NCI-H2081 (cell line): ENCODE results near the gene OR51B4.
"Not testable (repeated sequence)": the region's sequence is repeated elsewhere in the genome, so short reads cannot be mapped to it uniquely, and the experiment has no call there.

ENCODE experiments used
- DNase-seq, 2 experiments: peaks; one replicate each; lab custom pipeline; 2025; lab: John Stamatoyannopoulos, UW

The OR51B4 gene

DNA sequence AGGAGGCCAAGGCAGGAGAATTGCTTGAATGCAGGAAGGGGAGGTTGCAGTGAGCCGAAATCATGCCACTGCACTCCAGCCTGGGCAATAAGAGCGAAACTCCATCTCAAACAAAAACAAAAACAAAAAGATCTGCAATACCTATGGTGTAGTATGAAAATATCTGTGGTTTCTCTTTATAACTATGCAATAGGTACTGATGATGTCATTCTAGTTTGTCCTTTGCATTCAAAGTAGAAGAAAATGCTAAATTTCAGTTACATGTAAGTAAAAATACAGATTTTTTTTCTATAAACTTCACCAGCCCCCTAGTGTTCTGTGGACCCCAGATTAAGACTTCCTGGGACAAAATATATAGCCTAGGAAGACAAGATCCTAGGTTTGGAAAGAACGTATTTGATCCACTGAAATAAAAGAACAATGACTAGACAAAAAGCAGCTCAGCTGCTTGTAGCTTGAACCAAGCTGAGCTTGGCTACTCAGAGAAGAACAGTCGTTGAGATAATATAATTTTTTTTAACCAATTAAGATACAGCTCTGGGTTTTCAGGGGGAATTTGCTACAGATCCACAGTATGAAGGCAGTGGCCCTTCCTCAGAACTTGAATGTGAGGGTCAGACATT, 29.2 kb downstream of the OR51B4 start:
- DNase-seq = no peak

GRCh38 chr11:5269715-5270147, 32.0 kb downstream of the OR51B4 start, which contains the start of gene HBE1:
TSS of gene HBE1 (minus strand) at chr11:5269945. CDS start at chr11:5269890, 55 bp downstream.
- DNase-seq = no peak

- no peak for DNase-seq
Measured at GRCh38 chr11:5267033-5267563, 34.6 kb downstream of the OR51B4 start.

GRCh38 chr11:5266609-5267008, 35.1 kb downstream of the OR51B4 start:
- no peak for DNase-seq

DNA sequence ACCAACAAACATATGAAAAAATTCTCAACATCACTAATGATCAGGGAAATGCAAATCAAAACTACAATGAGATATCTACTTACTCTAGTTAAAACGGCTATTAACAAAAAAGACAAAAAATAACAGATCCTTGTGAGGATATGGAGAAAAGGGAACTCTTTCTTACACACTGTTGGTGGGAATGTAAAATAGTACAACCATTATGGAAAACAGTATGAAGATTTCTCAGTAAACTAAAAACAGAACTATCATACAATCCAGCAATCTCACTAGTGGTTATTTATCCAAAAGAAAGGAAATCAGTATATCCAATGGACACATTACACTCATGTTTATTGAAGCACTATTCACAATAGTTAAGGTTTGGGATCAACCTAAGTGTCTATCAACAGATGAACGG, 35.9 kb downstream of the OR51B4 start:
- no peak for DNase-seq

DNA sequence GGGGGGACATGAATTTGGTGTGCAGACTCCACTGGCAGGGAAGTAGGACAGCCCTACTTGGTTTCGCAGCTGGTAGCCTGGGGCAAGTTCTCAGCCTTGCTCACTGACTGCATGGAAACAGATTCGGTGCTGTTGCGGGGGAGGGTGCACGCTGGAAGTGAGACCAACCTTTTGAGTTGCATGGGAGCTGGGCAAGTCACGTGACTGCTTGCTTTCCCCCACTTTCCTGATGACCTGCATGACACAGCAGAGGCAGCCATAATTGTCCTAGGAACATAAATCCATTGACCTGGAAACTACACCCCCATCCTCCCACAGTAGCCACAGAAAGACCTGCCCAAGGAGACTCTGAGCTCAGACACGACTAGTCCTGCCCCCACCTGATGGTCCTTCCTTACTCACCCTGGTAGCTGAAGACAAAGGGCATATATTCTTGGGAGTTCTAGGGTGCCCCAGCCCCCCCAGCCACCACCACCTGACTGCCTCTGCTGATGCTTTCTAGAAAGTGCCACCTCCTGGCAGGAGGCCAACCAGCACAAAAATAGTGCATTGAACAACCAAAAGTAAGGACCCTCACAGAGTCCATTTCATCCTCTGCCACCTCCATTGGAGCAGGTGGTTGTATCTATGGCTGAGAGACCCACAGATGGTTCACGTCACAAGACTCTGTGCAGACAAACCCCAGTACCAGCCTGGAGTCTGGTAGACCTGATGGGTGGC, 43.0 kb downstream of the OR51B4 start:
- DNase-seq = no peak

DNA sequence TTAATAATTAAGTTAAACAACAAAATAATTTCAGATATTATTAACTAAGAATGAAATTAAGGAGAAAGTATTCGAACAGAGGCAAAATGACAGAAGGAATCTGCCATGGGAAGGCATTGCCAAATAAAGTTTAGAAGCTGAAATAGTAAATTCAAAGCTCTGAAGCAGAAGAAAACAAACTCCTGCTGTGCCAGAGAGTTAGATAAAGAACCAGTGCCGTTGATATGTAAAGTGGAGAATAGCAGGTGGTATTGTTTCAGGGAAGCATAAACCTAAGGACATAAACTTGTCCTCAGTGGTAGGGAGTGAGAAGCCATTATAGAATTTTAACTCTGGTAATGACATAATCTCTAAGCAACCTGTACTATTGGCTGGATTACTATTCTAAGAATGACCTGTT, 44.5 kb downstream of the OR51B4 start:
- no peak for DNase-seq

- DNase-seq = not testable (repeated sequence)
Measured at GRCh38 chr11:5254646-5255413, 46.9 kb downstream of the OR51B4 start, which contains the start of gene HBG2. TSS of gene HBG2 (minus strand) at chr11:5254781. CDS start at chr11:5254728, 53 bp downstream.

- not testable (repeated sequence) for DNase-seq
Measured at GRCh38 chr11:5254023-5254422, 47.7 kb downstream of the OR51B4 start.

GRCh38 chr11:5253440-5253839, 48.3 kb downstream of the OR51B4 start:
- DNase-seq = not testable (repeated sequence)

DNA sequence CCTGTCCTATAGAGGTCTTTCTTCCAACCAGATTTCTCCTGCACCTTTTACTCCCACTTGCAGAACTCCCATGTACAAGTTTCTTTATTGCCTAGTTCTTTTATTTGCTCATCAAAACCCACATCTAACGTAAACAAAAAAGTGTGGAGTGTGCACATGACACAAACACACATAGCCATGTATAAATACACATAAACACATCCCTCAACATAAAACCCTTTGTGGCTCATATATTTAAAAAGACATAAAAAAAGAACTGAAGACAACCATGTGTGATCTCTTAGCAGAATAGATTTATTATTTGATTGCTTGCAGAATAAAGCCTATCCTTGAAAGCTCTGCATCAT, 48.9 kb downstream of the OR51B4 start:
- DNase-seq = no peak

GRCh38 chr11:5252192-5252918, 49.4 kb downstream of the OR51B4 start:
- no peak for DNase-seq

DNA sequence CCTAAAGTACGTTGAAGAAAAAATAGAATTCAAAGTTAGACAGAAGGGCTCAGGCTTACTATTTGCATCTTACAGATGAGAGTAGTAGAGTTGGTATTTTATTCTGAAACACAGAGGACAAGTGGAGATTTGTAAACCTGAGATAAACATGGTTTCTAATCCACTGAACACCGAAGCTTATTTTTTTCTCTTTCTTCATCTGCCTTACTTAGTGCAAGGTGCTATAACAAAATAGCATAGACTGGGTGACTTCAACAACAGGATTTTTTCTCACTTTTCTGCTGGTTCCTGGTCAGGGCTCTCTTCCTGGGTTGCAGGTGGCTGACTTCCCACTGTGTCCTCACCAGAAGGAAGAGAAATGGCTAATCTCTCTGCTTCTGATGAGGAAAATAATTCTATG, 50.0 kb downstream of the OR51B4 start:
- DNase-seq = no peak
